Gastroesophageal sphincter (tissue), 4 donors: Measurements from ENCODE around the gene PLCB4. TPM values are rescaled to one million over a fixed set of nuclear protein-coding genes. Genes with fewer than 3 reads are reported as not detected.

Experiments
- ATAC-seq: fragments of 150-250 bp; one replicate; pipeline ENCODE4 v1.9.1; 2016; ENCODE audit warnings: mild to moderate bottlenecking, moderate library complexity
- H3K27ac ChIP-seq, 4 donors: fragments of 200-600 bp; sonication (generic) in 3 of 4; 1 replicate in 3 of 4; 2 replicates in 1 of 4; pipeline ENCODE4 v1.5.1; 2016 to 2019
- H3K27me3 ChIP-seq: fragments of 200-600 bp; sonication (generic); one replicate; pipeline ENCODE4 v1.5.1; 2019
- H3K36me3 ChIP-seq, 2 donors: fragments of 200-600 bp; sonication (generic); one replicate each; pipeline ENCODE4 v1.5.1; 2019; ENCODE audit warnings: control low read depth in 1 of 2
- H3K4me1 ChIP-seq, 3 donors: fragments of 200-600 bp; sonication (generic); 1 replicate in 2 of 3; 2 replicates in 1 of 3; pipeline ENCODE4 v1.5.1; 2016 to 2019; ENCODE audit warnings: control low read depth in 2 of 3
- H3K4me3 ChIP-seq, 2 donors: fragments of 200-600 bp; sonication (generic); one replicate each; pipeline ENCODE4 v1.5.1; 2019; ENCODE audit warnings: mild to moderate bottlenecking in 1 of 2, moderate library complexity in 1 of 2
- H3K9me3 ChIP-seq, 3 donors: fragments of 200-600 bp; sonication (generic); one replicate each; pipeline ENCODE4 v1.5.1; 2017 to 2019; ENCODE audit warnings: control low read depth in 2 of 3
- CTCF ChIP-seq, 4 experiments: fragments of 200-600 bp in 2 of 4; fragments of 450-650 bp in 2 of 4; sonication (generic) in 1 of 4; IDR thresholded peaks; one replicate each; pipeline ENCODE4 v1.5.1; 2017 to 2019; ENCODE audit warnings: antibody characterized with exemption in 4 of 4, mild to moderate bottlenecking in 2 of 4, moderate library complexity in 2 of 4
- EP300 ChIP-seq: sonication (generic); formaldehyde crosslinking; IDR thresholded peaks from one replicate; pipeline ENCODE4 v1.6.1; 2017; ENCODE audit warnings: antibody characterized with exemption, mild to moderate bottlenecking
- POLR2A ChIP-seq, 2 donors: fragments of 450-650 bp; IDR thresholded peaks; one replicate each; pipeline ENCODE4 v1.6.1; 2017; ENCODE audit warnings: antibody characterized with exemption in 2 of 2, mild to moderate bottlenecking in 2 of 2, moderate library complexity in 1 of 2
- POLR2AphosphoS5 ChIP-seq: sonication (generic); formaldehyde crosslinking; IDR thresholded peaks from one replicate; pipeline ENCODE4 v1.6.1; 2017; ENCODE audit warnings: antibody characterized with exemption
- WGBS, 2 donors: methylation state at CpG; one replicate each; pipeline ENCODE4 v1.1.5; 2018; ENCODE audit warnings: low coverage in 1 of 2; 5-methylcytosine and 5-hydroxymethylcytosine counted together
- total RNA-seq, 4 donors: library from RNA; depleted of rRNA; stranded (reverse); fragments of >200 nt; gene quantifications; one replicate each; pipeline ENCODE4 v1.1.0, GENCODE V29; 2016

PLCB4 gene
- total RNA-seq, 4 donors from 2014 or later, result 21.9 to 109 (median 59.1) TPM

- no peak overlapping the region for H3K4me3 ChIP-seq
- TF ChIP-seq POLR2AphosphoS5, result no peak
- no peak for TF ChIP-seq CTCF (IDR thresholded peaks at IDR 0.05)
- no peak for TF ChIP-seq POLR2A (IDR thresholded peaks at IDR 0.05)
- TF ChIP-seq EP300, result no peak
- ATAC-seq, result no peak
- H3K27ac ChIP-seq, result no peak overlapping the region
- no peaks in the 10 kb centered on the region for H3K9me3 ChIP-seq
- WGBS, 2 donors, result 100% methylated on average over 1 of the region's 1 CpG; no CpG with 5 or more reads in 1 of the 2 donors
- no peaks in the 10 kb centered on the region for H3K27me3 ChIP-seq
- H3K36me3 ChIP-seq, result no peaks in the 10 kb centered on the region
- H3K4me1 ChIP-seq, result peaks cover 0 to 4% (median 0%) of the 10 kb centered on the region in 3 donors
These were observed 111.8 kb downstream of the PLCB4 start for GRCh38 chr20:9180481-9181257.

- TF ChIP-seq CTCF (IDR thresholded peaks at IDR 0.05) (no peak), POLR2A (IDR thresholded peaks at IDR 0.05) (no peak), POLR2AphosphoS5 (no peak), EP300 (no peak)
- ATAC-seq, result no peak
- WGBS, 2 donors, result 86 to 90% methylated on average over 2 to 6 of the region's 6 CpGs
- Histone ChIP-seq H3K27ac (no peak overlapping the region), H3K27me3 (no peaks in the 10 kb centered on the region), H3K9me3 (no peaks in the 10 kb centered on the region), H3K36me3 (no peaks in the 10 kb centered on the region), H3K4me3 (no peak overlapping the region), H3K4me1 (no peaks in the 10 kb centered on the region)
These were observed 116.6 kb downstream of the PLCB4 start for GRCh38 chr20:9185511-9185910.

GRCh38 chr20:9186396-9186795 is 117.5 kb downstream of the PLCB4 start:
- no peak for TF ChIP-seq EP300
- TF ChIP-seq POLR2A (IDR thresholded peaks at IDR 0.05), result no peak
- Histone ChIP-seq H3K4me3 (no peak overlapping the region), H3K27me3 (no peaks in the 10 kb centered on the region), H3K9me3 (no peaks in the 10 kb centered on the region), H3K4me1 (no peaks in the 10 kb centered on the region), H3K36me3 (no peaks in the 10 kb centered on the region), H3K27ac (no peak overlapping the region)
- 55 to 84% methylated on average over 3 to 5 of the region's 5 CpGs for WGBS, 2 donors
- ATAC-seq, result no peak

DNA sequence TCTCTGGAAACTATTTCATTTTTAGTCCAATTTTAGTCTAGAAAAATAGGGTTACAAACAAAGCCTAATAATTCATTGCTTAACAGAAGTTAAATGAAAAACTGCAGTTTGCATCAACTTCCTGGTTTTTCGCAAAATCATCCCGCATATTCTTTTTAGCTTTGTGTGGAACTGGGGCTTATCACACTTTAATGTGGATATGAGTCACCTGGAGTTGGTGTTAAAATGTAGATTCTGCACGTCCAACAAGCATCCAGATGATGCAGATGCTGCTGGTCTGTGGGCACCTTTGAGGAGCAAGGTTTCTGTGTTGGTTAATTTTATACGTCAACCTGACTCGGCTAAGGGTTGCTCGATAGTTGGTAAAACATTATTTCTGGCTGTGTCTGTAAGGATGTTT is 126.1 kb downstream of the PLCB4 start:
- Histone ChIP-seq H3K27ac (no peak overlapping the region), H3K4me1 (no peaks in the 10 kb centered on the region), H3K27me3 (no peaks in the 10 kb centered on the region), H3K36me3 (no peaks in the 10 kb centered on the region), H3K4me3 (no peak overlapping the region), H3K9me3 (no peaks in the 10 kb centered on the region)
- no peak for ATAC-seq
- TF ChIP-seq POLR2AphosphoS5, result no peak
- no peak for TF ChIP-seq CTCF (IDR thresholded peaks at IDR 0.05)
- no peak for TF ChIP-seq POLR2A (IDR thresholded peaks at IDR 0.05)
- TF ChIP-seq EP300, result no peak
- 81 to 89% methylated on average over 6 of the region's 6 CpGs for WGBS, 2 donors

DNA sequence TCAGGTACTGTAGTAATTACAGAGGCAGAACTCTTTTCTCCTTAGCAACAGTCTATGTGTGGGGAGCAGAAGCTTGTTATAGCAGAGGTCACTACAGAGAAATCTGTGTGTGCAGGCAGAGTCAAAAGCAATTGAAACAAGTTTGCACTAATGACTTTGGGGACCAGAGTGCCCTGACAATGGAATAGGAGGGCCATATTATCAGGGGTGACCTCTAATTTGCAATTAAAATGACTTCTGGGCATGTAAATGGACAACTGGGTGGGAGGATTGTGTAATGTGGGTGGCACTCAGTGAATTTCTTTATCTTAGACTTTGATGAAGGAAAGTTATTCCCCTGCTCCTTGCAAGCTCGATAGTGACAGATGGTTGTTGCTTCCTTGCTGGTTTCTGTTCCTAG is 127.2 kb downstream of the PLCB4 start:
- Histone ChIP-seq H3K36me3 (no peaks in the 10 kb centered on the region), H3K4me1 (no peaks in the 10 kb centered on the region), H3K4me3 (no peak overlapping the region), H3K27me3 (no peaks in the 10 kb centered on the region), H3K27ac (no peak overlapping the region), H3K9me3 (no peaks in the 10 kb centered on the region)
- WGBS, 2 donors, result 42 to 75% methylated on average over 1 of the region's 1 CpG
- no peak for TF ChIP-seq EP300
- no peak for ATAC-seq

DNA sequence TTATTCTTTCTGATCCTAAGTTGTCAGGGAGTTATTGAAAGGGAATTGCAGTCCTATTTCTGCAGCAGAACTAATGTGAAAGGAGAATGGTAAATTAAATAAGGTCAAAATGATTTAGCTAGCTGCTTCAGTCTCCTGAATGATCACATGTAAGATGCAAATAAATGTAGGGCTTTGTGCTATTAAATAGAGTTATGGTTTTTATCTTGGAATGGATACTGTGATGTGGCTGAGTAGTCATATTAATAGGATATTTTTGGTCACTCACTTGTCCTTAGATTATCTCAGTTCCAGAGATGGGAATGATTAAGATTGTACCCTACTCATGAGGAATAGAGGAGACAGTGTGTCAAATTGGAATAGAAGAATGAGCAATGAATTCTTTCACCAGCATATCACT is 129.6 kb downstream of the PLCB4 start:
- H3K36me3 ChIP-seq, result no peaks in the 10 kb centered on the region
- no peaks in the 10 kb centered on the region for H3K9me3 ChIP-seq
- H3K4me1 ChIP-seq, result no peaks in the 10 kb centered on the region
- no peak for ATAC-seq
- no peak overlapping the region for H3K4me3 ChIP-seq
- H3K27ac ChIP-seq, result no peak overlapping the region
- H3K27me3 ChIP-seq, result no peaks in the 10 kb centered on the region
- TF ChIP-seq CTCF (IDR thresholded peaks at IDR 0.05) (no peak), EP300 (no peak), POLR2A (IDR thresholded peaks at IDR 0.05) (no peak), POLR2AphosphoS5 (no peak)
